Type B pancreatic cell (in vitro differentiated cells): ENCODE data around the gene IRX4. TPM values are rescaled to one million over a fixed set of nuclear protein-coding genes. Genes with fewer than 3 reads are reported as not detected.

Source experiments
- DNase-seq: peaks from one replicate; pipeline ENCODE4 v3.0.0; 2021; ENCODE audit warnings: mixed read lengths; ENCODE audit not compliant: unreplicated experiment; ENCODE audit errors: extremely low spot score
- H3K27ac Mint-ChIP-seq: 2 replicates; pipeline ENCODE4 v1.8.0; 2021; ENCODE audit warnings: mild to moderate bottlenecking, mixed read lengths
- H3K27me3 Mint-ChIP-seq: 2 replicates; pipeline ENCODE4 v1.8.0; 2021; ENCODE audit warnings: mixed read lengths
- H3K36me3 Mint-ChIP-seq: 2 replicates; pipeline ENCODE4 v1.8.0; 2021; ENCODE audit warnings: mixed read lengths
- H3K4me1 Mint-ChIP-seq: one replicate; pipeline ENCODE4 v1.8.0; 2021; ENCODE audit warnings: mixed read lengths; ENCODE audit not compliant: unreplicated experiment
- H3K4me3 Mint-ChIP-seq: 2 replicates; pipeline ENCODE4 v1.8.0; 2021; ENCODE audit warnings: mild to moderate bottlenecking, mixed read lengths
- H3K9me3 Mint-ChIP-seq: 2 replicates; pipeline ENCODE4 v1.8.0; 2021; ENCODE audit warnings: mixed read lengths
- CTCF ChIP-seq: fragments of 200-600 bp; sonication (generic); conservative IDR thresholded peaks from 2 replicates; pipeline ENCODE4 v1.5.0; 2021; ENCODE audit warnings: antibody characterized with exemption, mild to moderate bottlenecking
- total RNA-seq: library from RNA; stranded (reverse); gene quantifications from 2 replicates; pipeline ENCODE4 v1.2.1, GENCODE V29; 2021; ENCODE audit warnings: low replicate concordance

The IRX4 gene
- total RNA-seq, 1 donor from 2014 or later = 1.6 TPM

GRCh38 chr5:1911773-1912235, 29.1 kb upstream of the IRX4 start:
- no peak for TF ChIP-seq CTCF
- Mint-ChIP-seq H3K27ac (no peak overlapping the region), H3K4me3 (no peak overlapping the region), H3K4me1 (no peaks in the 10 kb centered on the region), H3K9me3 (no peaks in the 10 kb centered on the region), H3K27me3 (peaks cover 27% of the 10 kb centered on the region), H3K36me3 (no peaks in the 10 kb centered on the region)
- no peak for DNase-seq

- H3K27me3 Mint-ChIP-seq = peaks cover 29% of the 10 kb centered on the region
- no peak for DNase-seq
- no peak overlapping the region for H3K4me3 Mint-ChIP-seq
- no peaks in the 10 kb centered on the region for H3K9me3 Mint-ChIP-seq
- no peaks in the 10 kb centered on the region for H3K4me1 Mint-ChIP-seq
- H3K36me3 Mint-ChIP-seq = no peaks in the 10 kb centered on the region
- no peak for TF ChIP-seq CTCF
- no peak overlapping the region for H3K27ac Mint-ChIP-seq
These were observed 28.4 kb upstream of the IRX4 start for GRCh38 chr5:1910861-1911772.

- H3K4me1 Mint-ChIP-seq = no peaks in the 10 kb centered on the region
- H3K36me3 Mint-ChIP-seq = no peaks in the 10 kb centered on the region
- DNase-seq = no peak
- TF ChIP-seq CTCF = no peak
- H3K4me3 Mint-ChIP-seq = no peak overlapping the region
- H3K27ac Mint-ChIP-seq = no peak overlapping the region
- peaks cover 35% of the 10 kb centered on the region for H3K27me3 Mint-ChIP-seq
- H3K9me3 Mint-ChIP-seq = no peaks in the 10 kb centered on the region
These were observed 27.5 kb upstream of the IRX4 start for GRCh38 chr5:1910081-1910760.

- no peak for DNase-seq
- Mint-ChIP-seq H3K36me3 (no peaks in the 10 kb centered on the region), H3K4me3 (no peak overlapping the region), H3K9me3 (no peaks in the 10 kb centered on the region), H3K27me3 (peaks cover 35% of the 10 kb centered on the region), H3K27ac (no peak overlapping the region), H3K4me1 (no peaks in the 10 kb centered on the region)
- no peak for TF ChIP-seq CTCF
These were observed 26.7 kb upstream of the IRX4 start for GRCh38 chr5:1909346-1909985.

GRCh38 chr5:1908931-1909330, 26.2 kb upstream of the IRX4 start:
- Mint-ChIP-seq H3K9me3 (no peaks in the 10 kb centered on the region), H3K4me1 (no peaks in the 10 kb centered on the region), H3K36me3 (no peaks in the 10 kb centered on the region), H3K27ac (no peak overlapping the region), H3K27me3 (peaks cover 34% of the 10 kb centered on the region), H3K4me3 (no peak overlapping the region)
- DNase-seq = no peak
- TF ChIP-seq CTCF = no peak
